K562 (cell line): ENCODE results near the gene NAT9. TPM values are rescaled to one million over a fixed set of nuclear protein-coding genes. Genes with fewer than 3 reads are reported as not detected.

Experiments used
- ATAC-seq: fragments of 200-7000 bp; cut with Tn5 transposase; 3 replicates; pipeline ENCODE4 v1.9.1; 2020; ENCODE audit warnings: moderate library complexity
- BruUV-seq: library from RNA; stranded (reverse); fragments of 400-500 nt; replicated peaks from 2 replicates; lab custom pipeline; 2021; lab: Mats Ljungman, UMichigan
- CTCF ChIA-PET: fragments of 300-600 bp; formaldehyde crosslinking; extraction: SDS; loops from one replicate; lab custom pipeline; 2021; ENCODE audit warnings: low intra/inter-chr PET ratio; lab: Yijun Ruan, JAX
- POLR2A ChIA-PET: fragments of 300-600, 350-650 bp; sonication (Branson Sonifier 250); formaldehyde crosslinking; extraction: SDS; loops from one replicate; lab custom pipeline; 2021; ENCODE audit warnings: antibody characterized with exemption, inconsistent platforms; lab: Yijun Ruan, JAX
- DNase-seq, 4 experiments: peaks; one replicate each; pipeline versions ENCODE4 v3.0.0 to v3.0.0-alpha.2; 2011 to 2018; ENCODE audit warnings: low spot score in 3 of 4, mixed read lengths in 3 of 4; ENCODE audit errors: extremely low read depth in 1 of 4
- FAIRE-seq: peaks from 2 replicates; lab custom pipeline; 2011; peaks lifted over from hg19 to GRCh38; lab: Jason Lieb, UNC
- H2AFZ ChIP-seq: 2 replicates; pipeline ENCODE4 v1.6.0; 2011; ENCODE audit warnings: low read depth, low read length, control low read depth, inconsistent platforms
- H3K27ac ChIP-seq: fragments of 200-600 bp; 3 replicates; pipeline ENCODE4 v1.8.0; 2011; ENCODE audit warnings: low read depth, mild to moderate bottlenecking, control low read depth, inconsistent platforms, low read length, moderate library complexity, mixed read lengths; ENCODE audit errors: extremely low read depth
- H3K27me3 ChIP-seq, 2 experiments: fragments of 300-600 bp in 1 of 2; 2 replicates in 1 of 2; 3 replicates in 1 of 2; pipeline versions ENCODE4 v1.6.0 to v1.8.0; 2011; ENCODE audit warnings: inconsistent platforms in 2 of 2, low read length in 2 of 2, mild to moderate bottlenecking in 1 of 2, mixed read lengths in 1 of 2, moderate library complexity in 1 of 2; ENCODE audit not compliant: control insufficient read depth in 2 of 2, insufficient read depth in 2 of 2
- H3K36me3 ChIP-seq: fragments of 300-600 bp; 3 replicates; pipeline ENCODE4 v1.8.0; 2011; ENCODE audit warnings: mild to moderate bottlenecking, low read length, inconsistent platforms; ENCODE audit not compliant: control insufficient read depth, insufficient read depth
- H3K4me1 ChIP-seq, 2 experiments: fragments of 200-600 bp in 1 of 2; replicated peaks in 1 of 2; 2 replicates in 1 of 2; 3 replicates in 1 of 2; pipeline versions ENCODE4 v1.5.1 to v1.8.0; 2011; ENCODE audit warnings: inconsistent platforms in 2 of 2, low read length in 2 of 2, mild to moderate bottlenecking in 1 of 2, mixed read lengths in 1 of 2, moderate library complexity in 1 of 2; ENCODE audit not compliant: control insufficient read depth in 2 of 2, insufficient read depth in 2 of 2
- H3K4me2 ChIP-seq: 2 replicates; pipeline ENCODE4 v1.6.1; 2011; ENCODE audit warnings: low read length, control low read depth, inconsistent platforms, mixed read lengths; ENCODE audit not compliant: insufficient read depth
- H3K4me3 ChIP-seq: fragments of 200-600 bp; sonication (generic), shearing (Covaris generic); 2 replicates; pipeline ENCODE4 v1.5.1; 2016; ENCODE audit warnings: control low read depth, inconsistent platforms
- H3K79me2 ChIP-seq: fragments of 200-600 bp; 3 replicates; pipeline ENCODE4 v1.8.0; 2011; ENCODE audit warnings: low read length, inconsistent platforms; ENCODE audit not compliant: control insufficient read depth, insufficient read depth
- H3K9ac ChIP-seq, 2 experiments: 2 replicates each; pipeline versions ENCODE4 v1.6.0 to v1.6.1; 2011; ENCODE audit warnings: low read depth in 2 of 2, low read length in 2 of 2, control low read depth in 1 of 2, inconsistent platforms in 1 of 2, mild to moderate bottlenecking in 1 of 2, mixed read lengths in 1 of 2; ENCODE audit not compliant: insufficient read depth in 1 of 2
- H3K9me1 ChIP-seq: one replicate; pipeline ENCODE4 v1.6.0; 2011; ENCODE audit warnings: inconsistent platforms, mild to moderate bottlenecking, low read length, moderate library complexity; ENCODE audit not compliant: control insufficient read depth, insufficient read depth
- H3K9me3 ChIP-seq: replicated peaks from 2 replicates; pipeline ENCODE4 v1.5.1; 2011; ENCODE audit warnings: low read depth, low read length, inconsistent platforms; ENCODE audit not compliant: control insufficient read depth, insufficient read depth
- H4K20me1 ChIP-seq: replicated peaks from 2 replicates; pipeline ENCODE4 v1.6.1; 2011; ENCODE audit warnings: low read length, inconsistent platforms, mixed read lengths; ENCODE audit not compliant: control insufficient read depth, insufficient read depth
- BRD9 ChIP-seq: fragments of 450-650 bp; IDR thresholded peaks from 2 replicates; pipeline ENCODE4 v1.6.1; 2018; ENCODE audit warnings: low read depth; ENCODE audit not compliant: partially characterized antibody
- JUN ChIP-seq, 2 experiments: sonication (generic) in 1 of 2; formaldehyde crosslinking in 1 of 2; IDR thresholded peaks; 2 replicates each; pipeline versions ENCODE4 v1.6.1 to v1.8.0; 2012 to 2022; ENCODE audit warnings: borderline replicate concordance in 2 of 2, mild to moderate bottlenecking in 2 of 2, improper control_type of control experiment in 1 of 2, low read depth in 1 of 2, low read length in 1 of 2, missing genetic modification reagents in 1 of 2
- RBFOX2 ChIP-seq: fragments of 200-400 bp; formaldehyde crosslinking; IDR thresholded peaks from 2 replicates; pipeline ENCODE4 v1.6.1; 2017; ENCODE audit warnings: low read depth, mild to moderate bottlenecking, low read length, moderate library complexity
- RBM14 ChIP-seq: fragments of 200-400 bp; formaldehyde crosslinking; IDR thresholded peaks from 2 replicates; pipeline ENCODE4 v1.6.1; 2018; ENCODE audit warnings: low read depth, mild to moderate bottlenecking, low read length, moderate library complexity, borderline replicate concordance; ENCODE audit not compliant: insufficient read depth
- WGBS: fragments of 100-300 bp; shearing (Covaris generic); methylation state at CpG from one replicate; pipeline ENCODE4 v1.1.6; 2016; ENCODE audit warnings: low coverage, mixed read lengths; ENCODE audit not compliant: insufficient coverage; ENCODE audit errors: missing lambda C conversion rate; 5-methylcytosine and 5-hydroxymethylcytosine counted together
- in situ Hi-C: fragments of 300-500 bp; cut with MboI; formaldehyde crosslinking; loops from 4 replicates; pipeline ENCODE4 v1.15.0; 2018; ENCODE audit warnings: inconsistent platforms, mixed read lengths
- intact Hi-C: fragments of 100-400 bp; cut with micrococcal nuclease; formaldehyde crosslinking; loops from 2 replicates; pipeline ENCODE4 v1.14.2; 2022
- polyA plus RNA-seq, 8 experiments: library from polyadenylated mRNA; depleted of rRNA in 4 of 8; stranded (reverse) in 5 of 8; unstranded in 3 of 8; fragments of >200 nt; fragmentation: Nextera tagmentation in 2 of 8; fragmentation: Illumina TruSeq in 1 of 8; extraction: Ambion mirVana in 2 of 8; extraction: Trizol in 1 of 8; gene quantifications; 2 replicates each; pipeline versions ENCODE4 v1.2.1 to v1.2.3, GENCODE V29; 2011 to 2014; ENCODE audit warnings: inconsistent platforms in 1 of 8, missing spikeins in 1 of 8
- total RNA-seq, 7 experiments: library from RNA; depleted of rRNA in 6 of 7; stranded (reverse); fragments of >200 nt in 6 of 7; fragmentation: Illumina TruSeq in 2 of 7; extraction: Trizol in 2 of 7; gene quantifications; 2 replicates each; pipeline versions ENCODE4 v1.2.1 to v1.2.3, GENCODE V29; 2011 to 2021; ENCODE audit warnings: low replicate concordance in 1 of 7
- TF ChIP-seq, protein P1 (sequence below): fragments of 250-450 bp; sonication (Bioruptor Pico); IDR thresholded peaks from 2 replicates; pipeline ENCODE4 v1.4.0; 2020; ENCODE audit warnings: mild to moderate bottlenecking, moderate library complexity
- TF ChIP-seq, protein P2 (sequence below): fragments of 250-450 bp; sonication (Bioruptor Pico); IDR thresholded peaks from 2 replicates; pipeline ENCODE4 v1.8.0; 2021; ENCODE audit warnings: borderline replicate concordance, mild to moderate bottlenecking, moderate library complexity; ENCODE audit not compliant: poor library complexity, severe bottlenecking
- TF ChIP-seq, protein P3 (sequence below): fragments of 200-800 bp; sonication (Bioruptor generic); IDR thresholded peaks from 2 replicates; pipeline ENCODE4 v1.6.1; 2016; ENCODE audit warnings: missing genetic modification characterization, missing compliant biosample characterization

NAT9 gene
- total and polyA plus RNA-seq, 9 of the 15 experiments (the other 6 are each of a cell fraction or from before 2014, with no cell fraction given), result 4.2 to 63.6 (median 40.8) TPM

DNA sequence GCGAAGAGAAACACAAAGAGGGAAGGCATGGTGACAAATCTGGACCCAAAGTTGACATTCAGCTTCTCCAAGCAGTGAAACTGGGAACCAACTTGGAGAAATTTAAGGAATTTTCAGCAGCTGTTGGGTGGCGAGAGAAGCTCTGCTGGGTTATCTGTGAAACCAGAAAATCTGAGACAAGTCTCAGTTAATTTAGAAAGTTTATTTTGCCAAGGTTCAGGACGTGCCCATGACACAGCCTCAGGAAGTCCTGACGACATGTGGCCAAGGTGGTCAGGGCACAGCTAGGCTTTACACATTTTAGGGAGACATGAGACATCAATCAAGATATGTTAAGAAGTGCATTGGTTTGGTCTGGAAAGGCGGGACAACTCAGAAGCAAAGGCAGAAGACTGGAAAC, 52.3 kb downstream of the NAT9 start:
- CTCF ChIA-PET, result no interaction called here
- WGBS, result 0% methylated on average over 5 of the region's 5 CpGs
- no peak for TF ChIP-seq JUN (IDR thresholded peaks at IDR 0.05; ENCODE audit: borderline replicate concordance, low read depth, low read length)
- no peak for TF ChIP-seq JUN (CRISPR knock-in tag; IDR thresholded peaks at IDR 0.05; ENCODE audit: borderline replicate concordance)
- TF ChIP-seq RBM14, result no peak
- no peak for TF ChIP-seq BRD9
- TF ChIP-seq, protein P1, sequence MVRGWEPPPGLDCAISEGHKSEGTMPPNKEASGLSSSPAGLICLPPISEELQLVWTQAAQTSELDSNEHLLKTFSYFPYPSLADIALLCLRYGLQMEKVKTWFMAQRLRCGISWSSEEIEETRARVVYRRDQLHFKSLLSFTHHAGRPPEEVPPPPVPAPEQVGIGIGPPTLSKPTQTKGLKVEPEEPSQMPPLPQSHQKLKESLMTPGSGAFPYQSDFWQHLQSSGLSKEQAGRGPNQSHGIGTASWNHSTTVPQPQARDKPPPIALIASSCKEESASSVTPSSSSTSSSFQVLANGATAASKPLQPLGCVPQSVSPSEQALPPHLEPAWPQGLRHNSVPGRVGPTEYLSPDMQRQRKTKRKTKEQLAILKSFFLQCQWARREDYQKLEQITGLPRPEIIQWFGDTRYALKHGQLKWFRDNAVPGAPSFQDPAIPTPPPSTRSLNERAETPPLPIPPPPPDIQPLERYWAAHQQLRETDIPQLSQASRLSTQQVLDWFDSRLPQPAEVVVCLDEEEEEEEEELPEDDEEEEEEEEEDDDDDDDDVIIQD (CRISPR knock-in tag), result no peak
- TF ChIP-seq, protein P2, sequence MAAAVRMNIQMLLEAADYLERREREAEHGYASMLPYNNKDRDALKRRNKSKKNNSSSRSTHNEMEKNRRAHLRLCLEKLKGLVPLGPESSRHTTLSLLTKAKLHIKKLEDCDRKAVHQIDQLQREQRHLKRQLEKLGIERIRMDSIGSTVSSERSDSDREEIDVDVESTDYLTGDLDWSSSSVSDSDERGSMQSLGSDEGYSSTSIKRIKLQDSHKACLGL, result no peak
- no peak for TF ChIP-seq RBFOX2
- TF ChIP-seq, protein P3, sequence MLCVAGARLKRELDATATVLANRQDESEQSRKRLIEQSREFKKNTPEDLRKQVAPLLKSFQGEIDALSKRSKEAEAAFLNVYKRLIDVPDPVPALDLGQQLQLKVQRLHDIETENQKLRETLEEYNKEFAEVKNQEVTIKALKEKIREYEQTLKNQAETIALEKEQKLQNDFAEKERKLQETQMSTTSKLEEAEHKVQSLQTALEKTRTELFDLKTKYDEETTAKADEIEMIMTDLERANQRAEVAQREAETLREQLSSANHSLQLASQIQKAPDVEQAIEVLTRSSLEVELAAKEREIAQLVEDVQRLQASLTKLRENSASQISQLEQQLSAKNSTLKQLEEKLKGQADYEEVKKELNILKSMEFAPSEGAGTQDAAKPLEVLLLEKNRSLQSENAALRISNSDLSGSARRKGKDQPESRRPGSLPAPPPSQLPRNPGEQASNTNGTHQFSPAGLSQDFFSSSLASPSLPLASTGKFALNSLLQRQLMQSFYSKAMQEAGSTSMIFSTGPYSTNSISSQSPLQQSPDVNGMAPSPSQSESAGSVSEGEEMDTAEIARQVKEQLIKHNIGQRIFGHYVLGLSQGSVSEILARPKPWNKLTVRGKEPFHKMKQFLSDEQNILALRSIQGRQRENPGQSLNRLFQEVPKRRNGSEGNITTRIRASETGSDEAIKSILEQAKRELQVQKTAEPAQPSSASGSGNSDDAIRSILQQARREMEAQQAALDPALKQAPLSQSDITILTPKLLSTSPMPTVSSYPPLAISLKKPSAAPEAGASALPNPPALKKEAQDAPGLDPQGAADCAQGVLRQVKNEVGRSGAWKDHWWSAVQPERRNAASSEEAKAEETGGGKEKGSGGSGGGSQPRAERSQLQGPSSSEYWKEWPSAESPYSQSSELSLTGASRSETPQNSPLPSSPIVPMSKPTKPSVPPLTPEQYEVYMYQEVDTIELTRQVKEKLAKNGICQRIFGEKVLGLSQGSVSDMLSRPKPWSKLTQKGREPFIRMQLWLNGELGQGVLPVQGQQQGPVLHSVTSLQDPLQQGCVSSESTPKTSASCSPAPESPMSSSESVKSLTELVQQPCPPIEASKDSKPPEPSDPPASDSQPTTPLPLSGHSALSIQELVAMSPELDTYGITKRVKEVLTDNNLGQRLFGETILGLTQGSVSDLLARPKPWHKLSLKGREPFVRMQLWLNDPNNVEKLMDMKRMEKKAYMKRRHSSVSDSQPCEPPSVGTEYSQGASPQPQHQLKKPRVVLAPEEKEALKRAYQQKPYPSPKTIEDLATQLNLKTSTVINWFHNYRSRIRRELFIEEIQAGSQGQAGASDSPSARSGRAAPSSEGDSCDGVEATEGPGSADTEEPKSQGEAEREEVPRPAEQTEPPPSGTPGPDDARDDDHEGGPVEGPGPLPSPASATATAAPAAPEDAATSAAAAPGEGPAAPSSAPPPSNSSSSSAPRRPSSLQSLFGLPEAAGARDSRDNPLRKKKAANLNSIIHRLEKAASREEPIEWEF (CRISPR knock-in tag), result no peak

More for the DNA sequence above, 52.3 kb downstream of the NAT9 start:
- Histone ChIP-seq H3K4me2 (no peak overlapping the region), H2AFZ (no peak overlapping the region), H4K20me1 (no peaks in the 10 kb centered on the region), H3K4me1 (no peaks in the 10 kb centered on the region), H3K4me3 (no peak overlapping the region), H3K27me3 (peaks cover 7 to 29% of the 10 kb centered on the region in 2 experiments; a peak in 4 of 5 replicates), H3K9me1 (no peaks in the 10 kb centered on the region), H3K9ac (no peak overlapping the region), H3K79me2 (no peaks in the 10 kb centered on the region), H3K9me3 (peaks cover 9% of the 10 kb centered on the region; the same call in 1 of the 2 replicates), H3K36me3 (no peaks in the 10 kb centered on the region), H3K27ac (no peak overlapping the region)
- FAIRE-seq, result no peak
- no TSS peak for BruUV-seq
- intact Hi-C loops, result no loop called here
- no peak for ATAC-seq
- in situ Hi-C loops, result no loop called here
- POLR2A ChIA-PET, result interaction anchor here (1.1 kb wide), 1 partner anchor 10 kb away, joined by 3 read pairs; no protein-coding TSS in a partner anchor
- no peak for DNase-seq
